Peyer's patch (tissue), 4 donors: Measurements from ENCODE around the gene FRMD4A. TPM values are rescaled to one million over a fixed set of nuclear protein-coding genes. Genes with fewer than 3 reads are reported as not detected.

Experiments used
- DNase-seq, 3 donors: peaks; one replicate each; pipeline ENCODE4 v3.0.0-alpha.2; 2017 to 2019
- H3K27ac ChIP-seq, 4 donors: fragments of 200-600 bp; sonication (generic); one replicate each; pipeline ENCODE4 v1.5.1; 2016 to 2019
- H3K27me3 ChIP-seq, 2 donors: fragments of 200-600 bp; sonication (generic); one replicate each; pipeline ENCODE4 v1.5.1; 2019
- H3K36me3 ChIP-seq, 3 donors: fragments of 200-600 bp; sonication (generic); one replicate each; pipeline ENCODE4 v1.5.1; 2016 to 2019
- H3K4me1 ChIP-seq, 4 donors: fragments of 200-600 bp; sonication (generic); one replicate each; pipeline ENCODE4 v1.5.1; 2016 to 2019
- H3K4me3 ChIP-seq, 4 donors: fragments of 200-600 bp; sonication (generic); 1 replicate in 3 of 4; 2 replicates in 1 of 4; pipeline ENCODE4 v1.5.1; 2016 to 2019; ENCODE audit warnings: mild to moderate bottlenecking in 1 of 4
- H3K9me3 ChIP-seq, 4 donors: fragments of 200-600 bp; sonication (generic); one replicate each; pipeline ENCODE4 v1.5.1; 2016 to 2019; ENCODE audit warnings: mild to moderate bottlenecking in 1 of 4
- CTCF ChIP-seq, 6 experiments: fragments of 450-650 bp in 4 of 6; fragments of 200-600 bp in 2 of 6; sonication (generic) in 1 of 6; IDR thresholded peaks; one replicate each; pipeline ENCODE4 v1.5.1; 2017 to 2019; ENCODE audit warnings: antibody characterized with exemption in 6 of 6, mild to moderate bottlenecking in 3 of 6, moderate library complexity in 1 of 6
- POLR2A ChIP-seq, 2 donors: fragments of 450-650 bp; IDR thresholded peaks; one replicate each; pipeline ENCODE4 v1.5.1; 2017; ENCODE audit warnings: antibody characterized with exemption in 2 of 2, mild to moderate bottlenecking in 2 of 2, moderate library complexity in 2 of 2
- total RNA-seq, 4 donors: library from RNA; depleted of rRNA; stranded (reverse); fragments of >200 nt; gene quantifications; one replicate each; pipeline ENCODE4 v1.1.0, GENCODE V29; 2016

The FRMD4A gene
- total RNA-seq, 4 donors from 2014 or later: 3.0 to 47.9 (median 5.9) TPM

GRCh38 chr10:13813550-13813949 lies 517.2 kb downstream of the FRMD4A start:
- DNase-seq: no peak
- Histone ChIP-seq H3K9me3 (no peaks in the 10 kb centered on the region), H3K36me3 (no peaks in the 10 kb centered on the region), H3K4me1 (peaks cover 0 to 12% (median 0%) of the 10 kb centered on the region in 4 donors), H3K27me3 (no peaks in the 10 kb centered on the region), H3K27ac (no peak overlapping the region), H3K4me3 (no peak overlapping the region)
- TF ChIP-seq CTCF (IDR thresholded peaks at IDR 0.05) (no peak), POLR2A (IDR thresholded peaks at IDR 0.05) (no peak)

GRCh38 chr10:13812804-13813203 lies 517.9 kb downstream of the FRMD4A start:
- Histone ChIP-seq H3K27ac (no peak overlapping the region), H3K4me1 (peaks cover 0 to 12% (median 0%) of the 10 kb centered on the region in 4 donors)

GRCh38 chr10:13810568-13810967 lies 520.2 kb downstream of the FRMD4A start:
- no peaks in the 10 kb centered on the region for H3K36me3 ChIP-seq
- no peaks in the 10 kb centered on the region for H3K9me3 ChIP-seq
- TF ChIP-seq POLR2A (IDR thresholded peaks at IDR 0.05) (no peak), CTCF (IDR thresholded peaks at IDR 0.05) (no peak)
- DNase-seq: no peak
- H3K27ac ChIP-seq: no peak overlapping the region
- peaks cover 0 to 6% (median 0%) of the 10 kb centered on the region in 4 donors for H3K4me1 ChIP-seq
- no peak overlapping the region for H3K4me3 ChIP-seq
- H3K27me3 ChIP-seq: no peaks in the 10 kb centered on the region

More at GRCh38 chr10:13812804-13813203, 517.9 kb downstream of the FRMD4A start:
- Histone ChIP-seq H3K36me3 (no peaks in the 10 kb centered on the region), H3K27me3 (no peaks in the 10 kb centered on the region), H3K4me3 (no peak overlapping the region), H3K9me3 (no peaks in the 10 kb centered on the region)
- no peak for DNase-seq
- TF ChIP-seq CTCF (IDR thresholded peaks at IDR 0.05) (no peak), POLR2A (IDR thresholded peaks at IDR 0.05) (no peak)

- no peaks in the 10 kb centered on the region for H3K9me3 ChIP-seq
- H3K4me3 ChIP-seq: no peak overlapping the region
- H3K36me3 ChIP-seq: no peaks in the 10 kb centered on the region
- H3K4me1 ChIP-seq: peaks cover 0 to 6% (median 0%) of the 10 kb centered on the region in 4 donors
- no peaks in the 10 kb centered on the region for H3K27me3 ChIP-seq
- no peak for TF ChIP-seq CTCF (IDR thresholded peaks at IDR 0.05)
- no peak for DNase-seq
- H3K27ac ChIP-seq: no peak overlapping the region
Observed at GRCh38 chr10:13809427-13809826, 521.3 kb downstream of the FRMD4A start.

GRCh38 chr10:13808556-13809391 lies 522.0 kb downstream of the FRMD4A start:
- H3K27me3 ChIP-seq: no peaks in the 10 kb centered on the region
- TF ChIP-seq POLR2A (IDR thresholded peaks at IDR 0.05) (no peak), CTCF (IDR thresholded peaks at IDR 0.05) (no peak)
- no peak for DNase-seq
- H3K4me1 ChIP-seq: peaks cover 0 to 6% (median 0%) of the 10 kb centered on the region in 4 donors
- H3K4me3 ChIP-seq: no peak overlapping the region
- H3K36me3 ChIP-seq: no peaks in the 10 kb centered on the region
- H3K27ac ChIP-seq: no peak overlapping the region
- no peaks in the 10 kb centered on the region for H3K9me3 ChIP-seq
